Immature natural killer cell (primary cell): ENCODE data around the gene PLOD3. TPM values are rescaled to one million over a fixed set of nuclear protein-coding genes. Genes with fewer than 3 reads are reported as not detected.
A peak's percentile ranks its signal among the peaks of the same experiment; 100 is the strongest.
"Not testable (repeated sequence)": the region's sequence is repeated elsewhere in the genome, so short reads cannot be mapped to it uniquely, and the experiment has no call there.

ENCODE experiments used
- DNase-seq, 3 donors: peaks; one replicate each; pipeline ENCODE4 v3.0.0; 2022; ENCODE audit warnings: mixed read lengths in 1 of 3
- H3K27ac Mint-ChIP-seq, 6 donors: one replicate each; pipeline ENCODE4 v1.8.0; 2020; ENCODE audit warnings: mixed read lengths in 6 of 6, mild to moderate bottlenecking in 5 of 6, inconsistent platforms in 4 of 6, moderate library complexity in 3 of 6
- H3K27me3 Mint-ChIP-seq, 3 donors: one replicate each; pipeline ENCODE4 v1.8.0; 2020 to 2021; ENCODE audit warnings: low read depth in 3 of 3, mild to moderate bottlenecking in 3 of 3, mixed read lengths in 3 of 3, moderate library complexity in 3 of 3, inconsistent platforms in 1 of 3
- H3K36me3 Mint-ChIP-seq, 3 donors: one replicate each; pipeline ENCODE4 v1.8.0; 2020; ENCODE audit warnings: mixed read lengths in 3 of 3, inconsistent platforms in 2 of 3, mild to moderate bottlenecking in 2 of 3
- H3K4me1 Mint-ChIP-seq, 2 donors: one replicate each; pipeline ENCODE4 v1.8.0; 2020; ENCODE audit warnings: inconsistent platforms in 2 of 2, mild to moderate bottlenecking in 2 of 2, mixed read lengths in 2 of 2, moderate library complexity in 1 of 2
- H3K4me3 Mint-ChIP-seq, 5 donors: one replicate each; pipeline ENCODE4 v1.8.0; 2020; ENCODE audit warnings: mild to moderate bottlenecking in 5 of 5, mixed read lengths in 5 of 5, inconsistent platforms in 3 of 5, moderate library complexity in 3 of 5
- H3K9me3 Mint-ChIP-seq, 6 donors: one replicate each; pipeline ENCODE4 v1.8.0; 2020; ENCODE audit warnings: mild to moderate bottlenecking in 6 of 6, mixed read lengths in 6 of 6, inconsistent platforms in 4 of 6, moderate library complexity in 3 of 6
- polyA plus RNA-seq, 3 donors: library from polyadenylated mRNA; unstranded; fragments of 300-500 nt; fragmentation: Illumina TruSeq; gene quantifications; one replicate each; pipeline ENCODE4 v1.2.3, GENCODE V29; 2021

Gene PLOD3
- polyA plus RNA-seq, 3 donors from 2014 or later, result 19.6 to 28.6 (median 26.6) TPM

- peak in 2 of 3 donors; percentile 12 to 23 for DNase-seq
- peak overlapping the region; percentile 89 to 98 (median 94) for H3K4me3 Mint-ChIP-seq
These were observed 1.2 kb downstream of the PLOD3 start for GRCh38 chr7:101216001-101216859.

GRCh38 chr7:101212014-101212413 lies 5.4 kb downstream of the PLOD3 start:
- H3K27me3 Mint-ChIP-seq, result peaks cover 0 to 6% (median 4%) of the 10 kb centered on the region in 3 donors
- no peak for DNase-seq
- H3K27ac Mint-ChIP-seq, result no peak overlapping the region
- no peak overlapping the region for H3K4me3 Mint-ChIP-seq
- H3K4me1 Mint-ChIP-seq, result peaks cover 11 to 16% of the 10 kb centered on the region in 2 donors
- H3K36me3 Mint-ChIP-seq, result peaks cover 5 to 14% (median 6%) of the 10 kb centered on the region in 3 donors
- no peaks in the 10 kb centered on the region for H3K9me3 Mint-ChIP-seq

More at GRCh38 chr7:101216001-101216859, 1.2 kb downstream of the PLOD3 start:
- Mint-ChIP-seq H3K36me3 (no peaks in the 10 kb centered on the region), H3K27me3 (peaks cover 8 to 16% (median 12%) of the 10 kb centered on the region in 3 donors), H3K4me1 (peaks cover 39 to 44% of the 10 kb centered on the region in 2 donors), H3K9me3 (no peaks in the 10 kb centered on the region), H3K27ac (peak overlapping the region; percentile 0 to 89 (median 86))

GRCh38 chr7:101211501-101211900 lies 5.9 kb downstream of the PLOD3 start:
- no peak for DNase-seq

GRCh38 chr7:101210143-101210542 lies 7.2 kb downstream of the PLOD3 start:
- Mint-ChIP-seq H3K4me3 (no peak overlapping the region), H3K27me3 (peaks cover 0 to 6% (median 0%) of the 10 kb centered on the region in 3 donors), H3K4me1 (peaks cover 0 to 2% of the 10 kb centered on the region in 2 donors), H3K27ac (no peak overlapping the region), H3K36me3 (peaks cover 5 to 14% (median 6%) of the 10 kb centered on the region in 3 donors), H3K9me3 (no peaks in the 10 kb centered on the region)
- no peak for DNase-seq

More at GRCh38 chr7:101211501-101211900, 5.9 kb downstream of the PLOD3 start:
- Mint-ChIP-seq H3K4me3 (no peak overlapping the region), H3K4me1 (peaks cover 6 to 12% of the 10 kb centered on the region in 2 donors), H3K9me3 (no peaks in the 10 kb centered on the region), H3K36me3 (peaks cover 5 to 14% (median 6%) of the 10 kb centered on the region in 3 donors), H3K27ac (no peak overlapping the region), H3K27me3 (peaks cover 0 to 4% (median 0%) of the 10 kb centered on the region in 3 donors)

- H3K27me3 Mint-ChIP-seq, result peaks cover 0 to 4% (median 1%) of the 10 kb centered on the region in 3 donors
- peaks cover 0 to 1% of the 10 kb centered on the region in 2 donors for H3K4me1 Mint-ChIP-seq
- H3K36me3 Mint-ChIP-seq, result peaks cover 5 to 14% (median 6%) of the 10 kb centered on the region in 3 donors
- H3K9me3 Mint-ChIP-seq, result no peaks in the 10 kb centered on the region
- H3K27ac Mint-ChIP-seq, result peak overlapping the region in 1 of 6 donors; percentile 58
- no peak overlapping the region for H3K4me3 Mint-ChIP-seq
- no peak for DNase-seq
These were observed 8.6 kb downstream of the PLOD3 start for GRCh38 chr7:101208794-101209193.

- H3K27ac Mint-ChIP-seq, result peak overlapping the region in 1 of 6 donors; percentile 40
- peaks cover 0 to 10% (median 4%) of the 10 kb centered on the region in 3 donors for H3K27me3 Mint-ChIP-seq
- no peaks in the 10 kb centered on the region for H3K9me3 Mint-ChIP-seq
- DNase-seq, result no peak
- H3K4me1 Mint-ChIP-seq, result peaks cover 0 to 1% of the 10 kb centered on the region in 2 donors
- H3K36me3 Mint-ChIP-seq, result peaks cover 5 to 14% (median 6%) of the 10 kb centered on the region in 3 donors
- no peak overlapping the region for H3K4me3 Mint-ChIP-seq
These were observed 9.9 kb downstream of the PLOD3 start for GRCh38 chr7:101207459-101207858.

- H3K36me3 Mint-ChIP-seq, result peaks cover 5 to 14% (median 6%) of the 10 kb centered on the region in 3 donors
- peaks cover 0 to 1% of the 10 kb centered on the region in 2 donors for H3K4me1 Mint-ChIP-seq
- peaks cover 0 to 10% (median 4%) of the 10 kb centered on the region in 3 donors for H3K27me3 Mint-ChIP-seq
- H3K9me3 Mint-ChIP-seq, result no peaks in the 10 kb centered on the region
- H3K4me3 Mint-ChIP-seq, result no peak overlapping the region
- H3K27ac Mint-ChIP-seq, result no peak overlapping the region
- DNase-seq, result no peak
These were observed 10.7 kb downstream of the PLOD3 start for GRCh38 chr7:101206665-101207042.

- no peak overlapping the region for H3K27ac Mint-ChIP-seq
- DNase-seq, result no peak
- H3K4me3 Mint-ChIP-seq, result no peak overlapping the region
- H3K36me3 Mint-ChIP-seq, result peaks cover 5 to 14% (median 6%) of the 10 kb centered on the region in 3 donors
- H3K27me3 Mint-ChIP-seq, result peaks cover 2 to 10% (median 4%) of the 10 kb centered on the region in 3 donors
- peaks cover 0 to 1% of the 10 kb centered on the region in 2 donors for H3K4me1 Mint-ChIP-seq
- H3K9me3 Mint-ChIP-seq, result no peaks in the 10 kb centered on the region
These were observed 11.3 kb downstream of the PLOD3 start for GRCh38 chr7:101205901-101206664.

- Mint-ChIP-seq H3K27me3 (peaks cover 4 to 12% (median 9%) of the 10 kb centered on the region in 3 donors), H3K27ac (peak overlapping the region in 1 of 6 donors; percentile 28)
- not testable (repeated sequence) for H3K36me3 Mint-ChIP-seq, H3K4me1 Mint-ChIP-seq, H3K4me3 Mint-ChIP-seq, H3K9me3 Mint-ChIP-seq
- peak in 1 of 3 donors; percentile 15 for DNase-seq
These were observed 13.3 kb downstream of the PLOD3 start for GRCh38 chr7:101203740-101204738.

- Mint-ChIP-seq H3K36me3 (peaks cover under 1% of the 10 kb centered on the region in 3 donors), H3K9me3 (no peaks in the 10 kb centered on the region), H3K27me3 (peaks cover 2 to 12% (median 11%) of the 10 kb centered on the region in 3 donors), H3K4me3 (no peak overlapping the region), H3K4me1 (no peaks in the 10 kb centered on the region), H3K27ac (no peak overlapping the region)
- DNase-seq, result no peak
These were observed 14.8 kb downstream of the PLOD3 start for GRCh38 chr7:101202603-101202918.

GRCh38 chr7:101201695-101202602 lies 15.4 kb downstream of the PLOD3 start:
- no peak overlapping the region for H3K27ac Mint-ChIP-seq
- H3K4me3 Mint-ChIP-seq, result no peak overlapping the region
- H3K27me3 Mint-ChIP-seq, result peaks cover 2 to 14% (median 12%) of the 10 kb centered on the region in 3 donors

More at GRCh38 chr7:101201695-101202602, 15.4 kb downstream of the PLOD3 start:
- DNase-seq, result no peak
- no peaks in the 10 kb centered on the region for H3K4me1 Mint-ChIP-seq
- H3K36me3 Mint-ChIP-seq, result no peaks in the 10 kb centered on the region
- no peaks in the 10 kb centered on the region for H3K9me3 Mint-ChIP-seq
